GM23248 (cell line): Measurements from ENCODE around the gene VSTM2B.

Experiments used
- EZH2 ChIP-seq: fragments of 200-600 bp; sonication (generic); IDR thresholded peaks from 2 replicates; pipeline ENCODE4 v1.6.1; 2018; ENCODE audit warnings: antibody characterized with exemption, mild to moderate bottlenecking; ENCODE audit not compliant: insufficient read depth, poor library complexity, severe bottlenecking
- EZH2phosphoT487 ChIP-seq: fragments of 200-600 bp; sonication (generic); IDR thresholded peaks from 2 replicates; pipeline ENCODE4 v1.6.1; 2018; ENCODE audit warnings: antibody characterized with exemption, moderate library complexity, mild to moderate bottlenecking, low read depth; ENCODE audit not compliant: insufficient read depth

GRCh38 chr19:29524912-29525831 lies 622 bp upstream of the VSTM2B start:
- TF ChIP-seq EZH2phosphoT487 (no peak), EZH2 (no peak)
